Osteoblast (primary cell): ENCODE results near the gene HS2ST1. TPM values are rescaled to one million over a fixed set of nuclear protein-coding genes. Genes with fewer than 3 reads are reported as not detected.
A peak's percentile ranks its signal among the peaks of the same experiment; 100 is the strongest.

Source experiments
- DNase-seq: peaks from one replicate; pipeline ENCODE4 v3.0.0; 2011; ENCODE audit warnings: low spot score, mixed read lengths; ENCODE audit not compliant: insufficient read length; ENCODE audit errors: missing footprints
- H2AFZ ChIP-seq: 2 replicates; pipeline ENCODE4 v1.6.0; 2011; ENCODE audit warnings: mild to moderate bottlenecking, low read length
- H3K27ac ChIP-seq: 2 replicates; pipeline ENCODE4 v1.5.1; 2011; ENCODE audit warnings: mild to moderate bottlenecking, low read depth, low read length, moderate library complexity
- H3K27me3 ChIP-seq: 2 replicates; pipeline ENCODE4 v1.6.0; 2012; ENCODE audit warnings: mild to moderate bottlenecking, control low read depth, inconsistent platforms, low read length, moderate library complexity; ENCODE audit not compliant: insufficient read depth
- H3K36me3 ChIP-seq: 2 replicates; pipeline ENCODE4 v1.5.1; 2011; ENCODE audit warnings: mild to moderate bottlenecking, low read length, control low read depth, moderate library complexity; ENCODE audit not compliant: insufficient read depth
- H3K4me1 ChIP-seq: 2 replicates; pipeline ENCODE4 v1.5.1; 2011; ENCODE audit warnings: mild to moderate bottlenecking, low read length, control low read depth, moderate library complexity; ENCODE audit not compliant: insufficient read depth
- H3K4me2 ChIP-seq: 2 replicates; pipeline ENCODE4 v1.6.0; 2011; ENCODE audit warnings: mild to moderate bottlenecking, low read length; ENCODE audit not compliant: insufficient read depth
- H3K4me3 ChIP-seq: fragments of 200-600 bp; sonication (generic); 3 replicates; pipeline ENCODE4 v1.5.1; 2012; ENCODE audit warnings: mild to moderate bottlenecking, low read length, inconsistent platforms; ENCODE audit not compliant: insufficient read depth
- H3K79me2 ChIP-seq: 2 replicates; pipeline ENCODE4 v1.6.0; 2012; ENCODE audit warnings: mild to moderate bottlenecking, low read length, control low read depth, inconsistent platforms; ENCODE audit not compliant: insufficient read depth
- H3K9me3 ChIP-seq: 2 replicates; pipeline ENCODE4 v1.5.1; 2011; ENCODE audit warnings: low read depth, low read length, control low read depth
- H4K20me1 ChIP-seq: 2 replicates; pipeline ENCODE4 v1.6.0; 2012; ENCODE audit warnings: mild to moderate bottlenecking, low read length, control low read depth; ENCODE audit not compliant: insufficient read depth
- CTCF ChIP-seq: IDR thresholded peaks from 2 replicates; pipeline ENCODE4 v1.5.1; 2011; ENCODE audit warnings: mild to moderate bottlenecking, low read depth, low read length, moderate library complexity; ENCODE audit errors: extremely low read depth
- total RNA-seq: library from RNA; depleted of rRNA; stranded (reverse); fragments of >200 nt; gene quantifications from 2 replicates; pipeline ENCODE4 v1.2.3, GENCODE V29; 2012

HS2ST1 gene
- total RNA-seq, 1 donor = 20.3 TPM

GRCh38 chr1:87129038-87129437 lies 214.6 kb downstream of the HS2ST1 start:
- Histone ChIP-seq H3K4me1 (peaks cover 3% of the 10 kb centered on the region), H3K27me3 (no peaks in the 10 kb centered on the region), H3K36me3 (no peaks in the 10 kb centered on the region), H3K4me2 (no peak overlapping the region), H3K27ac (no peak overlapping the region), H3K79me2 (no peaks in the 10 kb centered on the region), H3K9me3 (no peaks in the 10 kb centered on the region), H2AFZ (no peak overlapping the region), H3K4me3 (no peak overlapping the region), H4K20me1 (no peaks in the 10 kb centered on the region)
- no peak for TF ChIP-seq CTCF
- no peak for DNase-seq

GRCh38 chr1:87129606-87130005 lies 215.2 kb downstream of the HS2ST1 start:
- peak overlapping the region; percentile 62 for H2AFZ ChIP-seq
- H3K9me3 ChIP-seq = no peaks in the 10 kb centered on the region
- no peaks in the 10 kb centered on the region for H4K20me1 ChIP-seq
- H3K27ac ChIP-seq = no peak overlapping the region
- peak overlapping the region; percentile 17 for H3K4me2 ChIP-seq
- H3K4me1 ChIP-seq = peaks cover 3% of the 10 kb centered on the region
- H3K27me3 ChIP-seq = no peaks in the 10 kb centered on the region
- no peak for TF ChIP-seq CTCF
- H3K79me2 ChIP-seq = no peaks in the 10 kb centered on the region
- DNase-seq = no peak
- no peak overlapping the region for H3K4me3 ChIP-seq
- H3K36me3 ChIP-seq = no peaks in the 10 kb centered on the region

DNA sequence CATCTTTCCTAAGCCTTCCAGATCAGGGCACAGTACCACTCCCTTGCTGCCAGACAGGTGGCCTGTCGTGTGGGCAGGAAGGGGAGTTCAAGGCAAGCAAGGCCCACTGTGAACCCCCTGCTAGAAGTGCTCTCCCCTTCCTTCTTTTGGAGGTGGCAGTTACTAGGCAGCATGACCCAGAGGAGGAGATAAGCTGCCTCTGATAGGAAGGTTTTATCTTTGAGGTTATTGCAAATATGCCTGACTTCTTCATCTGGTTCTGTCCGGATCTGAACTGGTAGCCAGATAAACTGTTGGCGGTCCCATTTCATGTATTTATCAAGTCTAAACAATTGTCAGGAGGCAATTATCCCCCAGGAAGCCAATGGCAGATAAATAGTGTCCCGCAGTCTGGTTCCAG lies 216.0 kb downstream of the HS2ST1 start:
- H3K4me2 ChIP-seq = no peak overlapping the region
- H4K20me1 ChIP-seq = no peaks in the 10 kb centered on the region
- TF ChIP-seq CTCF = no peak
- no peak overlapping the region for H3K27ac ChIP-seq
- no peak overlapping the region for H3K4me3 ChIP-seq
- no peaks in the 10 kb centered on the region for H3K36me3 ChIP-seq
- H3K27me3 ChIP-seq = no peaks in the 10 kb centered on the region
- peaks cover 3% of the 10 kb centered on the region for H3K4me1 ChIP-seq
- H2AFZ ChIP-seq = no peak overlapping the region
- H3K79me2 ChIP-seq = no peaks in the 10 kb centered on the region
- H3K9me3 ChIP-seq = no peaks in the 10 kb centered on the region
- DNase-seq = no peak

- H3K4me2 ChIP-seq = peak overlapping the region; percentile 89
- H3K36me3 ChIP-seq = no peaks in the 10 kb centered on the region
- peak overlapping the region; percentile 94 for H2AFZ ChIP-seq
- H3K4me3 ChIP-seq = peak overlapping the region; percentile 73
- no peaks in the 10 kb centered on the region for H3K9me3 ChIP-seq
- DNase-seq = peak; percentile 98
- TF ChIP-seq CTCF = peak; percentile 81
- no peaks in the 10 kb centered on the region for H4K20me1 ChIP-seq
- H3K79me2 ChIP-seq = no peaks in the 10 kb centered on the region
- no peaks in the 10 kb centered on the region for H3K27me3 ChIP-seq
- H3K27ac ChIP-seq = peak overlapping the region; percentile 26
- peaks cover 3% of the 10 kb centered on the region for H3K4me1 ChIP-seq
Observed at GRCh38 chr1:87131809-87132283, 217.4 kb downstream of the HS2ST1 start.
